GM18520 (cell line): ENCODE data around the gene APCDD1L.
"Not testable (repeated sequence)": the region's sequence is repeated elsewhere in the genome, so short reads cannot be mapped to it uniquely, and the experiment has no call there.

Experiments used
- ATAC-seq: cut with Tn5 transposase; IDR thresholded peaks from one replicate; pipeline ENCODE4 v1.9.1; 2021; ENCODE audit not compliant: unreplicated experiment

APCDD1L gene

GRCh38 chr20:58418949-58419748 is 96.0 kb downstream of the APCDD1L start:
- ATAC-seq = no peak

- ATAC-seq = no peak
Observed at GRCh38 chr20:58417438-58417837, 97.8 kb downstream of the APCDD1L start.

GRCh38 chr20:58416835-58417234 is 98.4 kb downstream of the APCDD1L start:
- ATAC-seq = no peak

- ATAC-seq = no peak
Observed at GRCh38 chr20:58416057-58416456, 99.1 kb downstream of the APCDD1L start.

- ATAC-seq = not testable (repeated sequence)
Observed at GRCh38 chr20:58414786-58415185, 100.4 kb downstream of the APCDD1L start.

GRCh38 chr20:58414216-58414615 is 101.0 kb downstream of the APCDD1L start:
- ATAC-seq = not testable (repeated sequence)
